Neuronal stem cell (in vitro differentiated cells): ENCODE results near the gene PER3.

Experiments used
- DNase-seq: peaks from one replicate; pipeline ENCODE4 v3.0.0-alpha.2; 2013; ENCODE audit warnings: low spot score
- H2AFZ ChIP-seq: one replicate; pipeline ENCODE4 v1.6.1; 2013; ENCODE audit warnings: mild to moderate bottlenecking, low read length, inconsistent platforms
- H2AK5ac ChIP-seq: 2 replicates; pipeline ENCODE4 v1.6.1; 2013; ENCODE audit warnings: low read depth, mild to moderate bottlenecking, inconsistent platforms, low read length, moderate library complexity, mixed read lengths
- H2BK120ac ChIP-seq: 2 replicates; pipeline ENCODE4 v1.6.1; 2013; ENCODE audit warnings: low read depth, mild to moderate bottlenecking, inconsistent platforms, low read length, moderate library complexity, mixed read lengths
- H2BK12ac ChIP-seq: one replicate; pipeline ENCODE4 v1.6.1; 2013; ENCODE audit warnings: low read length, inconsistent platforms
- H2BK15ac ChIP-seq: 2 replicates; pipeline ENCODE4 v1.6.1; 2013; ENCODE audit warnings: mild to moderate bottlenecking, low read length, inconsistent platforms, mixed read lengths
- H2BK5ac ChIP-seq: one replicate; pipeline ENCODE4 v1.6.1; 2013; ENCODE audit warnings: inconsistent platforms, mild to moderate bottlenecking, low read length, moderate library complexity
- H3K14ac ChIP-seq: one replicate; pipeline ENCODE4 v1.6.1; 2013; ENCODE audit warnings: low read length, inconsistent platforms
- H3K18ac ChIP-seq: 2 replicates; pipeline ENCODE4 v1.6.1; 2013; ENCODE audit warnings: low read length, inconsistent platforms
- H3K23ac ChIP-seq: 2 replicates; pipeline ENCODE4 v1.6.1; 2013; ENCODE audit warnings: low read depth, mild to moderate bottlenecking, mixed read lengths, low read length, inconsistent platforms; ENCODE audit not compliant: poor library complexity
- H3K27ac ChIP-seq: replicated peaks from 3 replicates; pipeline ENCODE4 v1.5.1; 2013; ENCODE audit warnings: low read length, inconsistent platforms
- H3K27me3 ChIP-seq, 3 experiments: 2 replicates each; pipeline ENCODE4 v1.6.1; 2013; ENCODE audit warnings: low read length in 3 of 3, mild to moderate bottlenecking in 2 of 3, inconsistent platforms in 1 of 3, low read depth in 1 of 3, mixed read lengths in 1 of 3, moderate library complexity in 1 of 3; ENCODE audit not compliant: control insufficient read depth in 3 of 3, insufficient read depth in 3 of 3
- H3K36me3 ChIP-seq, 2 donors: replicated peaks in 1 of 2; 2 replicates each; pipeline ENCODE4 v1.6.1; 2013; ENCODE audit warnings: low read length in 2 of 2; ENCODE audit not compliant: control insufficient read depth in 2 of 2, insufficient read depth in 2 of 2
- H3K4ac ChIP-seq: 2 replicates; pipeline ENCODE4 v1.6.1; 2013; ENCODE audit warnings: inconsistent platforms, mild to moderate bottlenecking, low read length, moderate library complexity
- H3K4me1 ChIP-seq, 2 donors: 1 replicate in 1 of 2; 2 replicates in 1 of 2; pipeline ENCODE4 v1.6.1; 2013; ENCODE audit warnings: low read length in 2 of 2, low read depth in 1 of 2; ENCODE audit not compliant: control insufficient read depth in 2 of 2, insufficient read depth in 1 of 2
- H3K4me2 ChIP-seq: one replicate; pipeline ENCODE4 v1.6.1; 2013; ENCODE audit warnings: mild to moderate bottlenecking, low read length, inconsistent platforms; ENCODE audit not compliant: insufficient read depth, poor library complexity, severe bottlenecking
- H3K4me3 ChIP-seq, 2 donors: 2 replicates each; pipeline ENCODE4 v1.5.1; 2013; ENCODE audit warnings: low read length in 2 of 2, mild to moderate bottlenecking in 2 of 2, inconsistent platforms in 1 of 2, moderate library complexity in 1 of 2
- H3K79me1 ChIP-seq: one replicate; pipeline ENCODE4 v1.6.1; 2013; ENCODE audit warnings: low read depth, mild to moderate bottlenecking, inconsistent platforms, low read length, moderate library complexity
- H3K9ac ChIP-seq: one replicate; pipeline ENCODE4 v1.6.1; 2013; ENCODE audit warnings: mild to moderate bottlenecking, low read depth, low read length, inconsistent platforms; ENCODE audit not compliant: poor library complexity
- H3K9me3 ChIP-seq, 2 donors: replicated peaks in 1 of 2; 2 replicates each; pipeline versions ENCODE3 to v1.6.1; 2013; ENCODE audit warnings: low read length in 2 of 2, mild to moderate bottlenecking in 2 of 2, inconsistent platforms in 1 of 2, low read depth in 1 of 2, mixed read lengths in 1 of 2, moderate library complexity in 1 of 2; ENCODE audit not compliant: control insufficient read depth in 2 of 2, insufficient read depth in 1 of 2
- H4K8ac ChIP-seq: one replicate; pipeline ENCODE4 v1.6.1; 2013; ENCODE audit warnings: low read depth, mild to moderate bottlenecking, inconsistent platforms, low read length, moderate library complexity
- H4K91ac ChIP-seq: one replicate; pipeline ENCODE4 v1.6.1; 2013; ENCODE audit warnings: low read length, low read depth, mild to moderate bottlenecking, inconsistent platforms; ENCODE audit not compliant: poor library complexity
- WGBS, 2 donors: extraction: QIAGEN DNeasy Blood & Tissue Kit; methylation state at CpG; one replicate each; pipeline ENCODE4 v1.1.7; 2013; ENCODE audit warnings: missing lambda C conversion rate in 2 of 2, mixed read lengths in 1 of 2; ENCODE audit not compliant: insufficient read length in 2 of 2, insufficient replicate concordance in 1 of 2; ENCODE audit errors: extremely low coverage in 2 of 2; 5-methylcytosine and 5-hydroxymethylcytosine counted together

PER3 gene

DNA sequence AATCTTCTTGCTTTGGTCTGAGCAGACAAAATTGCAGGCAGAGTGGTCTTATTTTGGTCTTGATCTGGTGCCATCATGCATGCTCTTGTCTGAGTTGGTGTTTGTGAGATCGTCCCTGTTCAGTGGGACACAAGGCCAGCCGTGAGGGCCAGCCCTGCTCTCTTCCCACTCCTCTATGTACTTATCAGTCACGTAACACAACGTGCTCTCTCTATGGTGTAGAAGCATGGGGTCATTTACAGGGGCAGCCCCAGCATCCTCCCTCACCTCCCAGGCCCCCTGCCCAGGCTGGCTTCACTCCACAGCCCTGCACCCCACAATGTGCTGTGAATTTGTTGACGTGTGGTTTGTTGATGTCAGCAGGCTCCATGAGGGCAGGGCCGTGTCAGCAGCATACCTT lies 87.0 kb downstream of the PER3 start:
- Histone ChIP-seq H3K79me1 (no peaks in the 10 kb centered on the region), H2BK120ac (no peak overlapping the region), H3K4ac (no peak overlapping the region), H3K23ac (no peak overlapping the region), H2BK12ac (no peak overlapping the region), H2BK5ac (no peak overlapping the region), H3K4me3 (no peak overlapping the region), H3K36me3 (no peaks in the 10 kb centered on the region), H3K4me1 (no peaks in the 10 kb centered on the region), H2BK15ac (no peak overlapping the region), H3K27me3 (peaks cover 0 to 3% (median 0%) of the 10 kb centered on the region in 3 experiments), H3K4me2 (no peak overlapping the region), H4K8ac (no peak overlapping the region), H3K27ac (no peak overlapping the region), H3K18ac (no peak overlapping the region), H3K14ac (no peak overlapping the region), H3K9ac (no peak overlapping the region), H3K9me3 (peaks cover 0 to 7% of the 10 kb centered on the region in 2 donors), H2AFZ (no peak overlapping the region), H2AK5ac (no peak overlapping the region), H4K91ac (no peak overlapping the region)
- DNase-seq: no peak
- WGBS, 2 donors: no CpG with 5 or more reads among the region's 6 CpGs

- Histone ChIP-seq H3K4me1 (no peaks in the 10 kb centered on the region), H3K27ac (no peak overlapping the region), H3K4me3 (peak overlapping the region in 1 of 2 donors; percentile 51), H2AK5ac (peak overlapping the region; percentile 63), H3K4me2 (no peak overlapping the region), H4K8ac (no peak overlapping the region), H2BK15ac (no peak overlapping the region), H3K23ac (peak overlapping the region; percentile 65), H3K9me3 (peaks cover 0 to 7% of the 10 kb centered on the region in 2 donors), H2BK12ac (no peak overlapping the region), H3K9ac (no peak overlapping the region), H3K36me3 (no peaks in the 10 kb centered on the region), H2AFZ (no peak overlapping the region), H3K18ac (peak overlapping the region; percentile 48), H4K91ac (no peak overlapping the region), H3K79me1 (no peaks in the 10 kb centered on the region), H3K27me3 (peaks cover 0 to 3% (median 0%) of the 10 kb centered on the region in 3 experiments), H2BK120ac (no peak overlapping the region), H2BK5ac (no peak overlapping the region), H3K14ac (no peak overlapping the region), H3K4ac (no peak overlapping the region)
- no peak for DNase-seq
- WGBS, 2 donors: no CpG with 5 or more reads among the region's 11 CpGs
Measured at GRCh38 chr1:7873801-7874795, 90.0 kb downstream of the PER3 start.

DNA sequence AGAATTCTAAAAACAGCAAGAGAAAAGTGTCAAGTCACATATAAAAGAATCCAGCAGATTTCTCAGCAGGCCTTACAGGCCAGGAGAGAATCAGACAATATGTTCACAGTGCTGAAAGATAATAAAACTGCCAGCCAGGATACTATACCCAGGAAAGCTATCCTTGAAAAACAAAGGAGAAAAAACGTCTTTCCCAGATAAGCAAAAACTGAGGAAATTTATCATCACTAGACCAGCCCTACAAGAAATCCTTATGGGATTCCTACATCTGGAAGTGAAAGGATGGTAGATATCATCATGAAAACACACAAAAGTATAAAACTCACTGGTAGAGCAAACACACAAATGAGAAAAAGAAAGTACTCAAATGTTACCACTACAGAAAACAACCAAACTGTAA lies 93.9 kb downstream of the PER3 start:
- no peak overlapping the region for H3K4me2 ChIP-seq
- no peak overlapping the region for H3K18ac ChIP-seq
- no peak overlapping the region for H3K9ac ChIP-seq
- H2BK12ac ChIP-seq: no peak overlapping the region
- no peaks in the 10 kb centered on the region for H3K36me3 ChIP-seq
- H3K4me1 ChIP-seq: no peaks in the 10 kb centered on the region
- WGBS, 2 donors: no CpG with 5 or more reads among the region's 1 CpG
- no peak overlapping the region for H3K4me3 ChIP-seq
- H4K8ac ChIP-seq: no peak overlapping the region
- no peak overlapping the region for H2BK120ac ChIP-seq
- no peak overlapping the region for H3K23ac ChIP-seq
- no peak overlapping the region for H2AK5ac ChIP-seq
- H3K27me3 ChIP-seq: no peaks in the 10 kb centered on the region
- no peak overlapping the region for H3K27ac ChIP-seq
- H2BK5ac ChIP-seq: no peak overlapping the region
- DNase-seq: no peak
- no peak overlapping the region for H4K91ac ChIP-seq
- H3K14ac ChIP-seq: no peak overlapping the region
- H3K4ac ChIP-seq: no peak overlapping the region
- no peak overlapping the region for H2BK15ac ChIP-seq
- no peaks in the 10 kb centered on the region for H3K79me1 ChIP-seq
- H3K9me3 ChIP-seq: peaks cover 0 to 7% of the 10 kb centered on the region in 2 donors
- H2AFZ ChIP-seq: no peak overlapping the region

DNA sequence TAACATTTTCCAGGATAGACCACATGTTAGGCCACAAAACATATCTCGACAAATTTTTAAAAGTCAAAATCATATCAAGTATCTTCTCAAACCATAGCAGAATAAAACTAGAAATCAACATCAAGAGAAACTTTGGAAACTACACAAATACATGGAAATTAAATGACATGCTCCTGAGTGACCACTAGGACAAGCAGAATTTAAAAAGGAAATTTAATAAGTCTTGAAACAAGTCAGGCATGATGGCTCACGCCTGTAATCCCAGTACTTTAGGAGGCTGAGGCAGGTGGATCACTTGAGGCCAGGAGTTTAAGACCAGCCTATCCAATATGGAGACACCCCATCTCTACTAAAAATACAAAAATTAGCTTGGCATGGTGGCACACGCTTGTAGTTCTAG lies 95.1 kb downstream of the PER3 start:
- no peak overlapping the region for H3K4ac ChIP-seq
- WGBS, 2 donors: no CpG with 5 or more reads among the region's 3 CpGs
- no peaks in the 10 kb centered on the region for H3K27me3 ChIP-seq
- H3K79me1 ChIP-seq: no peaks in the 10 kb centered on the region
- H2BK120ac ChIP-seq: no peak overlapping the region
- no peak overlapping the region for H3K9ac ChIP-seq
- no peak overlapping the region for H3K14ac ChIP-seq
- H2BK5ac ChIP-seq: no peak overlapping the region
- no peak overlapping the region for H4K91ac ChIP-seq
- H3K18ac ChIP-seq: no peak overlapping the region
- no peak overlapping the region for H3K27ac ChIP-seq
- no peak overlapping the region for H2AK5ac ChIP-seq
- no peak overlapping the region for H3K4me2 ChIP-seq
- no peaks in the 10 kb centered on the region for H3K36me3 ChIP-seq
- no peak for DNase-seq
- no peak overlapping the region for H2BK12ac ChIP-seq
- no peak overlapping the region for H2AFZ ChIP-seq
- peaks cover 0 to 7% of the 10 kb centered on the region in 2 donors for H3K9me3 ChIP-seq
- H3K23ac ChIP-seq: no peak overlapping the region
- no peak overlapping the region for H3K4me3 ChIP-seq
- no peak overlapping the region for H4K8ac ChIP-seq
- no peak overlapping the region for H2BK15ac ChIP-seq
- no peaks in the 10 kb centered on the region for H3K4me1 ChIP-seq
